Caco-2 (cell line): Measurements from ENCODE around the gene IGDCC3. TPM values are rescaled to one million over a fixed set of nuclear protein-coding genes. Genes with fewer than 3 reads are reported as not detected.

Experiments used
- BruUV-seq: library from RNA; stranded (reverse); fragments of 400-500 nt; replicated peaks from 2 replicates; lab custom pipeline; 2021; lab: Mats Ljungman, UMichigan
- CTCF ChIA-PET: fragments of 300-600 bp; sonication (Branson Sonifier 250); formaldehyde crosslinking; loops from one replicate; lab custom pipeline; 2022; ENCODE audit warnings: antibody characterized with exemption; lab: Charles Lee
- POLR2A ChIA-PET: fragments of 300-600 bp; sonication (Branson Sonifier 250); formaldehyde crosslinking; loops from one replicate; lab custom pipeline; 2022; ENCODE audit warnings: antibody characterized with exemption; lab: Charles Lee
- DNase-seq, 2 experiments: peaks; one replicate each; pipeline versions ENCODE4 v3.0.0 to v3.0.0-alpha.2; 2020 to 2022
- H3K27me3 ChIP-seq: replicated peaks from 2 replicates; pipeline ENCODE4 v1.6.0; 2011; ENCODE audit warnings: low read length; ENCODE audit not compliant: control insufficient read depth, insufficient read depth
- H3K36me3 ChIP-seq: 2 replicates; pipeline ENCODE4 v1.5.1; 2011; ENCODE audit warnings: low read length; ENCODE audit not compliant: control insufficient read depth, insufficient read depth
- H3K4me1 ChIP-seq: fragments of 250-450 bp; sonication (Bioruptor Pico); 2 replicates; pipeline ENCODE4 v1.5.1; 2020; ENCODE audit warnings: mild to moderate bottlenecking
- H3K4me3 ChIP-seq: 2 replicates; pipeline ENCODE4 v1.5.1; 2011; ENCODE audit warnings: low read depth, mild to moderate bottlenecking, control low read depth, low read length
- H3K9me3 ChIP-seq: fragments of 250-450 bp; sonication (Bioruptor Pico); 2 replicates; pipeline ENCODE4 v1.5.1; 2020; ENCODE audit warnings: mild to moderate bottlenecking, moderate library complexity
- H3K27ac Mint-ChIP-seq: one replicate; pipeline ENCODE4 v1.8.0; 2022; ENCODE audit warnings: mixed read lengths; ENCODE audit not compliant: unreplicated experiment
- H3K27me3 Mint-ChIP-seq: one replicate; pipeline ENCODE4 v1.8.0; 2022; ENCODE audit warnings: mixed read lengths; ENCODE audit not compliant: insufficient read depth, unreplicated experiment
- H3K36me3 Mint-ChIP-seq: one replicate; pipeline ENCODE4 v1.8.0; 2022; ENCODE audit warnings: mild to moderate bottlenecking, mixed read lengths; ENCODE audit not compliant: insufficient read depth, unreplicated experiment
- H3K4me1 Mint-ChIP-seq: one replicate; pipeline ENCODE4 v1.8.0; 2022; ENCODE audit warnings: low read depth, mixed read lengths; ENCODE audit not compliant: unreplicated experiment
- H3K4me3 Mint-ChIP-seq: one replicate; pipeline ENCODE4 v1.8.0; 2022; ENCODE audit warnings: mild to moderate bottlenecking, moderate library complexity, mixed read lengths; ENCODE audit not compliant: unreplicated experiment
- H3K9me3 Mint-ChIP-seq: one replicate; pipeline ENCODE4 v1.8.0; 2022; ENCODE audit warnings: mixed read lengths; ENCODE audit not compliant: unreplicated experiment
- CTCF ChIP-seq, 2 experiments: fragments of 200-600 bp in 1 of 2; IDR thresholded peaks; 1 replicate in 1 of 2; 2 replicates in 1 of 2; pipeline versions ENCODE4 v1.5.1 to v1.8.0; 2011 to 2022; ENCODE audit warnings: antibody characterized with exemption in 1 of 2, control low read depth in 1 of 2, inconsistent platforms in 1 of 2, low read depth in 1 of 2, low read length in 1 of 2, mild to moderate bottlenecking in 1 of 2, moderate library complexity in 1 of 2; ENCODE audit not compliant: insufficient read depth in 1 of 2, severe bottlenecking in 1 of 2, unreplicated experiment in 1 of 2
- intact Hi-C: fragments of 100-400 bp; cut with micrococcal nuclease; formaldehyde crosslinking; loops from one replicate; pipeline ENCODE4 v1.10.0; 2022; ENCODE audit not compliant: unreplicated experiment
- total RNA-seq: library from RNA; stranded (reverse); gene quantifications from 2 replicates; pipeline ENCODE4 v1.2.3, GENCODE V29; 2022

IGDCC3 gene
- total RNA-seq, 1 experiment from 2014 or later = 51.2 TPM

DNA sequence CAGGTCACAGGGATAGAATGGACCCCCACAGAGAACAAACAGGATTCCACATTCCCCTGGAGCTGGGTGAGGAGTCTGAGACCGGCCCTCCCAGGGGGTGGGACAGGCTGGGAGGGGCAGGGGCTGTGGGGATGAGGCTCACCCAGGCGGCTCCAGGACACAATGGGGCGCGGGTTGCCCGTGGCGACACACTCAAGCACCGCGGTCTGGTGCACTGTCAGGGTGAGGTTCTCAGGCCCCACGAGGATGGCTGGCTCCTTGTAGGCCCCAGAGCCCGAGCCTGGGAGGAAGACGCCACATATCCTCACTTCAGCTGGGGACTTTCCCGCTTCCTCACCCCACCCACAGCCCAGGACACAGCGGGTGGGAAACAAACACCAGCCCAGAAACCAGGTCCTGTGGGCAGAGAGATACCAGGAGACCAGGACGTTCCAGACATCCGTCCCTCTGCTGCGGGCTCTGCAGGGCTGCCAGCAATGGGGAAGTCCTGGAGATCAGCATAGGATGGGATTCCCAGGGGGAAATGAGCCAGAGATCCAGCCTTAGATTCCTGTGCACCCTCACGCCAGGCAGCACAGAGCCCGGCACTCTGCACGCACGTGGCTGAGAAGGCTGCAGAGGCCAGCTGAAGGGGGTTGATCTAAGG, 43.1 kb downstream of the IGDCC3 start:
- Histone ChIP-seq H3K4me3 (no peak overlapping the region), H3K36me3 (peaks cover 1% of the 10 kb centered on the region; the same call in 1 of the 2 replicates), H3K4me1 (peaks cover 15% of the 10 kb centered on the region; the same call in 1 of the 2 replicates), H3K27me3 (no peaks in the 10 kb centered on the region), H3K9me3 (no peaks in the 10 kb centered on the region)
- CTCF ChIA-PET = no interaction called here
- Mint-ChIP-seq H3K27me3 (no peaks in the 10 kb centered on the region), H3K27ac (no peak overlapping the region), H3K4me3 (no peak overlapping the region), H3K4me1 (peaks cover 4% of the 10 kb centered on the region), H3K36me3 (peaks cover 12% of the 10 kb centered on the region), H3K9me3 (no peaks in the 10 kb centered on the region)
- no peak for TF ChIP-seq CTCF (IDR thresholded peaks at IDR 0.05; ENCODE audit: insufficient read depth in 1 of 2, low read depth in 1 of 2, low read length in 1 of 2, severe bottlenecking in 1 of 2, unreplicated experiment in 1 of 2)
- no TSS peak for BruUV-seq
- POLR2A ChIA-PET = no interaction called here
- intact Hi-C loops = no loop called here
- no peak for DNase-seq

GRCh38 chr15:65333856-65334255, 43.9 kb downstream of the IGDCC3 start:
- H3K36me3 ChIP-seq = peaks cover 1% of the 10 kb centered on the region; the same call in 1 of the 2 replicates
- Mint-ChIP-seq H3K27me3 (no peaks in the 10 kb centered on the region), H3K4me3 (no peak overlapping the region), H3K9me3 (no peaks in the 10 kb centered on the region), H3K4me1 (no peaks in the 10 kb centered on the region), H3K36me3 (peaks cover 19% of the 10 kb centered on the region), H3K27ac (no peak overlapping the region)
- POLR2A ChIA-PET = no interaction called here
- no peak for TF ChIP-seq CTCF (IDR thresholded peaks at IDR 0.05; ENCODE audit: insufficient read depth in 1 of 2, low read depth in 1 of 2, low read length in 1 of 2, severe bottlenecking in 1 of 2, unreplicated experiment in 1 of 2)
- peaks cover 9% of the 10 kb centered on the region; the same call in 1 of the 2 replicates for H3K4me1 ChIP-seq
- CTCF ChIA-PET = no interaction called here
- no peaks in the 10 kb centered on the region for H3K27me3 ChIP-seq
- no TSS peak for BruUV-seq
- H3K9me3 ChIP-seq = no peaks in the 10 kb centered on the region
- intact Hi-C loops = no loop called here
- H3K4me3 ChIP-seq = no peak overlapping the region
- DNase-seq = no peak

DNA sequence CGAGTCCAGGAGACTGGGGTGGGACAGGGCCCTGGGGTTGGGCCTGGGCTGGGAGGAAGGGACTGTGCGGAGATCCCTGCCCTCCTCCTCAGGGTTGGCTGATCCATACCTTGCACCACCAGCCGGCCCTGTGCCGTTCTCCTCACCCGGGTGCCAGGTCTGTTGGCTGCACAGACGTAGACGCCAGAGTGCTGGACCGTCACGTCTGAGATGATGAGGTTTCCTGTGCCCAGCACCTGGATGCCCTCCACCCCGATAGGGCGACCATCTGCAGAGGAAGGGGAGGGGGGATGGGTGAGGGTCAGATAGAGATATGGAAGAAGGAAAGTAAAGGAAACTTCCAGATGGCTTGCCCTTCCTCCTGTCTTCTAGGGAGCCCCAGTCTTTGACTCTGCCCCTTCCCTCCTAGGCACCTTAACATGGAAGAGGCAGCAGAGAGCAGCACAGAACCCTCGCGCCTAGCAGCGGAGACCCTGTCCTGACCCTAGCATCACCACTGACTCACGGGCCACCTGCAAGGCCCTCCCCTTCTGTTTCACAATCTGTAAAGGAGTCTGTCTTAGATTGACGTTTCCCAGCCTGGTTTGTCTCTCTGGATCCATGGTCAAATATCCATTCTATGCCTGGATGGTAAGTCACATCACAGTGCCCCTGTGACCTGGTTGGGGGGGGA, 44.5 kb downstream of the IGDCC3 start:
- no peaks in the 10 kb centered on the region for H3K4me1 Mint-ChIP-seq
- no peaks in the 10 kb centered on the region for H3K9me3 Mint-ChIP-seq
- H3K36me3 ChIP-seq = peaks cover 1% of the 10 kb centered on the region; the same call in 1 of the 2 replicates
- H3K4me3 Mint-ChIP-seq = no peak overlapping the region
- BruUV-seq = no TSS peak
- H3K36me3 Mint-ChIP-seq = peaks cover 24% of the 10 kb centered on the region
- ChIA-PET POLR2A (no interaction called here), CTCF (no interaction called here)
- H3K9me3 ChIP-seq = no peaks in the 10 kb centered on the region
- peaks cover 9% of the 10 kb centered on the region; the same call in 1 of the 2 replicates for H3K4me1 ChIP-seq
- no peaks in the 10 kb centered on the region for H3K27me3 ChIP-seq
- TF ChIP-seq CTCF (IDR thresholded peaks at IDR 0.05; ENCODE audit: insufficient read depth in 1 of 2, low read depth in 1 of 2, low read length in 1 of 2, severe bottlenecking in 1 of 2, unreplicated experiment in 1 of 2) = no peak
- H3K4me3 ChIP-seq = no peak overlapping the region
- H3K27me3 Mint-ChIP-seq = no peaks in the 10 kb centered on the region
- intact Hi-C loops = no loop called here
- H3K27ac Mint-ChIP-seq = no peak overlapping the region
- no peak for DNase-seq
